Glutamatergic neuron (in vitro differentiated cells): ENCODE measurements around the gene CACNG1. TPM values are rescaled to one million over a fixed set of nuclear protein-coding genes. Genes with fewer than 3 reads are reported as not detected.
"Not testable (repeated sequence)": the region's sequence is repeated elsewhere in the genome, so short reads cannot be mapped to it uniquely, and the experiment has no call there.

Experiments
- DNase-seq: peaks from one replicate; pipeline ENCODE4 v3.0.0; 2022
- H3K27ac Mint-ChIP-seq: one replicate; pipeline ENCODE4 v1.8.0; 2020; ENCODE audit warnings: mild to moderate bottlenecking, mixed read lengths, inconsistent platforms; ENCODE audit not compliant: unreplicated experiment
- H3K27me3 Mint-ChIP-seq: one replicate; pipeline ENCODE4 v1.8.0; 2020; ENCODE audit warnings: mild to moderate bottlenecking, moderate library complexity, mixed read lengths, inconsistent platforms; ENCODE audit not compliant: unreplicated experiment
- H3K36me3 Mint-ChIP-seq: one replicate; pipeline ENCODE4 v1.8.0; 2020; ENCODE audit warnings: mild to moderate bottlenecking, mixed read lengths, inconsistent platforms; ENCODE audit not compliant: unreplicated experiment
- H3K4me1 Mint-ChIP-seq: one replicate; pipeline ENCODE4 v1.8.0; 2020; ENCODE audit warnings: mild to moderate bottlenecking, low read depth, mixed read lengths, inconsistent platforms; ENCODE audit not compliant: unreplicated experiment
- H3K4me3 Mint-ChIP-seq: one replicate; pipeline ENCODE4 v1.8.0; 2020; ENCODE audit warnings: mild to moderate bottlenecking, mixed read lengths, inconsistent platforms; ENCODE audit not compliant: unreplicated experiment
- H3K9me3 Mint-ChIP-seq: one replicate; pipeline ENCODE4 v1.8.0; 2020; ENCODE audit warnings: mild to moderate bottlenecking, moderate library complexity, mixed read lengths, inconsistent platforms; ENCODE audit not compliant: unreplicated experiment
- CTCF ChIP-seq: fragments of 200-600 bp; sonication (generic); IDR thresholded peaks from one replicate; pipeline ENCODE4 v1.5.0; 2021; ENCODE audit not compliant: partially characterized antibody, unreplicated experiment
- total RNA-seq: library from RNA; stranded (reverse); fragmentation: NEBNext Ultra II Directional; extraction: Animal tissue kit (Norgen Biotek cat#: 25700); gene quantifications from one replicate; pipeline ENCODE4 v1.2.1, GENCODE V29; 2021; ENCODE audit not compliant: unreplicated experiment

CACNG1 gene
- total RNA-seq, 1 donor from 2014 or later = not detected

- no peak for TF ChIP-seq CTCF
- H3K9me3 Mint-ChIP-seq = peaks cover 3% of the 10 kb centered on the region
- H3K36me3 Mint-ChIP-seq = no peaks in the 10 kb centered on the region
- no peak overlapping the region for H3K4me3 Mint-ChIP-seq
- DNase-seq = no peak
- H3K27ac Mint-ChIP-seq = no peak overlapping the region
- no peaks in the 10 kb centered on the region for H3K4me1 Mint-ChIP-seq
- no peaks in the 10 kb centered on the region for H3K27me3 Mint-ChIP-seq
Measured at GRCh38 chr17:67098006-67098405, 53.7 kb downstream of the CACNG1 start.

- DNase-seq, H3K4me1 Mint-ChIP-seq, H3K4me3 Mint-ChIP-seq, H3K27ac Mint-ChIP-seq, H3K9me3 Mint-ChIP-seq, H3K36me3 Mint-ChIP-seq, H3K27me3 Mint-ChIP-seq: not testable (repeated sequence)
Measured at GRCh38 chr17:67104641-67105040, 60.3 kb downstream of the CACNG1 start.

GRCh38 chr17:67105213-67105612, 60.9 kb downstream of the CACNG1 start:
- H3K36me3 Mint-ChIP-seq = peaks cover 4% of the 10 kb centered on the region
- H3K9me3 Mint-ChIP-seq = peaks cover 3% of the 10 kb centered on the region
- TF ChIP-seq CTCF = no peak
- no peak overlapping the region for H3K4me3 Mint-ChIP-seq
- no peaks in the 10 kb centered on the region for H3K4me1 Mint-ChIP-seq
- H3K27me3 Mint-ChIP-seq = no peaks in the 10 kb centered on the region
- H3K27ac Mint-ChIP-seq = no peak overlapping the region
- DNase-seq = no peak

Other genes with a start within 250 kb of the CACNG1 start
- 45.1 TPM for gene CACNG5, start 209.4 kb upstream of the CACNG1 start, total RNA-seq
- gene CACNG4, start 79.8 kb upstream of the CACNG1 start, total RNA-seq = 105 TPM
- gene HELZ, start 200.6 kb downstream of the CACNG1 start, total RNA-seq = 47.4 TPM